SU-DHL-6 (cell line): ENCODE measurements around the gene MAK.

Experiments
- H2AFZ ChIP-seq: fragments of 200-600 bp; sonication (generic); 2 replicates; pipeline ENCODE4 v1.6.1; 2014; ENCODE audit warnings: low read depth, mild to moderate bottlenecking, moderate library complexity, mixed read lengths, antibody characterized with exemption, low read length; ENCODE audit not compliant: severe bottlenecking
- H3F3A ChIP-seq: fragments of 200-600 bp; shearing (Covaris generic); 2 replicates; pipeline ENCODE4 v1.6.0; 2016; ENCODE audit warnings: antibody characterized with exemption, mild to moderate bottlenecking; ENCODE audit not compliant: insufficient read depth
- H3K27ac ChIP-seq: fragments of 200-600 bp; sonication (generic); 2 replicates; pipeline ENCODE4 v1.5.1; 2016; ENCODE audit warnings: low read depth, mild to moderate bottlenecking, low read length, moderate library complexity, mixed read lengths
- H3K27me3 ChIP-seq: fragments of 200-600 bp; sonication (generic), shearing (Covaris generic); 2 replicates; pipeline ENCODE4 v1.6.0; 2014; ENCODE audit warnings: mild to moderate bottlenecking, low read length
- H3K36me3 ChIP-seq: fragments of 200-600 bp; sonication (generic); 2 replicates; pipeline ENCODE4 v1.6.1; 2014; ENCODE audit warnings: mild to moderate bottlenecking, low read length, mixed read lengths
- H3K4me2 ChIP-seq: fragments of 300-600, 200-600 bp; shearing (Covaris generic), sonication (generic); 2 replicates; pipeline ENCODE4 v1.6.0; 2014; ENCODE audit warnings: low read length, low read depth, mild to moderate bottlenecking; ENCODE audit not compliant: poor library complexity, severe bottlenecking
- H3K4me3 ChIP-seq: fragments of 200-600 bp; sonication (generic); 2 replicates; pipeline ENCODE4 v1.5.1; 2014; ENCODE audit warnings: antibody characterized with exemption, low read length, mild to moderate bottlenecking, mixed read lengths; ENCODE audit not compliant: insufficient read depth, poor library complexity, severe bottlenecking
- H3K79me2 ChIP-seq: fragments of 200-600 bp; sonication (generic); 2 replicates; pipeline ENCODE4 v1.6.1; 2014; ENCODE audit warnings: mild to moderate bottlenecking, low read length, moderate library complexity; ENCODE audit not compliant: insufficient read depth
- H3K9ac ChIP-seq: fragments of 200-600 bp; sonication (generic); 2 replicates; pipeline ENCODE4 v1.7.0; 2014; ENCODE audit warnings: mild to moderate bottlenecking, low read length
- H3K9me2 ChIP-seq: fragments of 200-600 bp; sonication (generic); replicated peaks from 2 replicates; pipeline ENCODE4 v1.6.1; 2014; ENCODE audit warnings: low read length; ENCODE audit not compliant: insufficient read depth
- H3K9me3 ChIP-seq: fragments of 200-600 bp; sonication (generic); 2 replicates; pipeline ENCODE4 v1.6.1; 2014; ENCODE audit warnings: low read length, mixed read lengths; ENCODE audit not compliant: insufficient read depth
- H4K20me1 ChIP-seq: fragments of 200-600 bp; sonication (generic); 2 replicates; pipeline ENCODE4 v1.6.1; 2014; ENCODE audit warnings: low read depth, mild to moderate bottlenecking, antibody characterized with exemption, low read length, moderate library complexity, mixed read lengths
- EZH2phosphoT487 ChIP-seq: fragments of 200-600 bp; sonication (generic), shearing (Covaris generic); conservative IDR thresholded peaks from 2 replicates; pipeline ENCODE4 v1.6.1; 2018; ENCODE audit warnings: mild to moderate bottlenecking, antibody characterized with exemption, low read length, moderate library complexity, mixed read lengths
- TF ChIP-seq, protein P1 (sequence below): fragments of 200-600 bp; sonication (generic); IDR thresholded peaks from one replicate; pipeline ENCODE4 v1.5.1; 2017; ENCODE audit warnings: antibody characterized with exemption, mild to moderate bottlenecking, low read length, moderate library complexity; ENCODE audit not compliant: insufficient read depth, poor library complexity, severe bottlenecking

MAK gene

DNA sequence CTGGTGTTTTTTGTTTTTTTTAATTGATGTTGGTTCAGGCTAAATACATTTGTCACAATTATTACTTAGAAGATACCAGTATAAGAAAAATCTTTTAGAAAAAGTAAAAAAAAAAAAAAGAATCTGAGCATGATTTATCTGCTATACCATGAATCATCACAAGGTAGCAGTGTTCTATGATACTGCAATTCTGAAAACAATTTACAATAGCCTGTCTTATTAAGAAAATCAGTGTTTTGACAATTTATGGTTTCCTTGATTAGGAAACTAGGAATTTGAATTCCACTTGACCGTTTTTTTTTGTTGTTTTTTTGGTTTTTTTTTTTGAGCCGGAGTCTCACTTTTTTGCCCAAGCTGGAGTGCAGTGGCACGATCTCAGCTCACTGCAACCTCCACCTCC, 9.3 kb upstream of the MAK start:
- TF ChIP-seq, protein P1, sequence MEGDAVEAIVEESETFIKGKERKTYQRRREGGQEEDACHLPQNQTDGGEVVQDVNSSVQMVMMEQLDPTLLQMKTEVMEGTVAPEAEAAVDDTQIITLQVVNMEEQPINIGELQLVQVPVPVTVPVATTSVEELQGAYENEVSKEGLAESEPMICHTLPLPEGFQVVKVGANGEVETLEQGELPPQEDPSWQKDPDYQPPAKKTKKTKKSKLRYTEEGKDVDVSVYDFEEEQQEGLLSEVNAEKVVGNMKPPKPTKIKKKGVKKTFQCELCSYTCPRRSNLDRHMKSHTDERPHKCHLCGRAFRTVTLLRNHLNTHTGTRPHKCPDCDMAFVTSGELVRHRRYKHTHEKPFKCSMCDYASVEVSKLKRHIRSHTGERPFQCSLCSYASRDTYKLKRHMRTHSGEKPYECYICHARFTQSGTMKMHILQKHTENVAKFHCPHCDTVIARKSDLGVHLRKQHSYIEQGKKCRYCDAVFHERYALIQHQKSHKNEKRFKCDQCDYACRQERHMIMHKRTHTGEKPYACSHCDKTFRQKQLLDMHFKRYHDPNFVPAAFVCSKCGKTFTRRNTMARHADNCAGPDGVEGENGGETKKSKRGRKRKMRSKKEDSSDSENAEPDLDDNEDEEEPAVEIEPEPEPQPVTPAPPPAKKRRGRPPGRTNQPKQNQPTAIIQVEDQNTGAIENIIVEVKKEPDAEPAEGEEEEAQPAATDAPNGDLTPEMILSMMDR, result peak; percentile 60
- TF ChIP-seq EZH2phosphoT487, result no peak

DNA sequence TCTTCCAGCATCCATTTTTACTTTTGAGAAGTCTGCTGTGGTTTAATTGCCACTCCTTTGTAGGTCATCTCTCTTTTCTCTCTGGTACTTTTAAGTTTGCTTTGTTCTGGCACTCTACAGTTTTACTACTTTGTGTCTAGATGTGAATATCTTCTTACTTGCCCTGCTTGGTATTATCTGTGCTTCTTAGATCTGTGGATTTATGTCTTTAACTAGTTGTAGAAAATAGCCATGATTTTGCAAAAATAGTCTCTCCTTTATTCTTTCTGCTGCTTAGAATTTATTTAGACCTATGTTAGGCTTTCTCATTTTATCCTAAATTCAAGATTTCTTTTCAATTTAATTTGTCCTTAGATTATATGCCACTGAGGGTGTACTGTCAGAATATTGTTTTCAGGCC, 5.2 kb upstream of the MAK start:
- Histone ChIP-seq H4K20me1 (no peaks in the 10 kb centered on the region), H2AFZ (no peak overlapping the region), H3K9ac (no peak overlapping the region), H3K4me2 (no peak overlapping the region), H3K4me3 (no peak overlapping the region), H3F3A (peaks cover 5% of the 10 kb centered on the region), H3K27ac (no peak overlapping the region), H3K9me2 (no peaks in the 10 kb centered on the region), H3K36me3 (no peaks in the 10 kb centered on the region), H3K79me2 (no peaks in the 10 kb centered on the region), H3K27me3 (no peaks in the 10 kb centered on the region), H3K9me3 (no peaks in the 10 kb centered on the region)
- TF ChIP-seq, protein P1, result no peak
- no peak for TF ChIP-seq EZH2phosphoT487

More for the DNA sequence above, 9.3 kb upstream of the MAK start:
- H3K9ac ChIP-seq, result no peak overlapping the region
- no peaks in the 10 kb centered on the region for H3K9me3 ChIP-seq
- H3K36me3 ChIP-seq, result no peaks in the 10 kb centered on the region
- no peaks in the 10 kb centered on the region for H3K79me2 ChIP-seq
- H3K27ac ChIP-seq, result no peak overlapping the region
- no peak overlapping the region for H2AFZ ChIP-seq
- H3F3A ChIP-seq, result no peaks in the 10 kb centered on the region
- no peaks in the 10 kb centered on the region for H4K20me1 ChIP-seq
- H3K27me3 ChIP-seq, result no peaks in the 10 kb centered on the region
- H3K4me2 ChIP-seq, result no peak overlapping the region
- no peaks in the 10 kb centered on the region for H3K9me2 ChIP-seq
- H3K4me3 ChIP-seq, result no peak overlapping the region

GRCh38 chr6:10838794-10839333, 525 bp upstream of the MAK start:
- Histone ChIP-seq H3K4me3 (peak overlapping the region; percentile 45), H3K9me3 (no peaks in the 10 kb centered on the region; the same call in 1 of the 2 replicates), H3K9ac (peak overlapping the region; percentile 46), H3K27ac (peak overlapping the region; percentile 81), H3K9me2 (no peaks in the 10 kb centered on the region), H3K79me2 (no peaks in the 10 kb centered on the region), H3K36me3 (no peaks in the 10 kb centered on the region), H3F3A (peaks cover 13% of the 10 kb centered on the region), H2AFZ (peak overlapping the region; percentile 70), H3K4me2 (peak overlapping the region; percentile 77), H4K20me1 (no peaks in the 10 kb centered on the region), H3K27me3 (no peaks in the 10 kb centered on the region)
- TF ChIP-seq, protein P1, result no peak
- TF ChIP-seq EZH2phosphoT487, result no peak
